Inferior parietal cortex (tissue), 1 donor: Measurements from ENCODE around the gene STIM2.

Experiments
- DNase-seq: peaks from one replicate; pipeline ENCODE4 v3.0.0-alpha.2; 2016; ENCODE audit errors: extremely low spot score

STIM2 gene

GRCh38 chr4:26900765-26901164 lies 40.1 kb downstream of the STIM2 start:
- DNase-seq, result no peak

DNA sequence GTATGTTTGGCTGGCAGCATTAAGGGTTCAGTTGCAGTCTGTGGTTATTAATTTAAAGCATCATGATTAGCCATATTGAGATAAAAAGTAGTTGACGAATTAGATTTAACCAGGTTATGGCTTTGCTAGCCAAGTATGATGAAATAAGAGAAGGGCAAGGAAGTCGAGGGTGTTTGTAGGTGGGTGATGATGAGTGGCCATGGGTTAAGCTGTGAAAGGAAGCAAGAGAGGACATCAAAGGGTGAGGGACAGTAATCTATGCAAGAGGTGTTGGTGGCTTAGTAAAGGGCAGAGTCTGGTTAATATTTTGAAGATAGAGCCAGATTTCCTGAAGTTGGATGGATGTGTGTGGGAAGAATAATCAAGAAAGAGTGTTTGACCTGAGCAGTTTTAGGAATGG lies 44.5 kb downstream of the STIM2 start:
- no peak for DNase-seq

GRCh38 chr4:26907731-26908599 lies 47.3 kb downstream of the STIM2 start:
- no peak for DNase-seq

DNA sequence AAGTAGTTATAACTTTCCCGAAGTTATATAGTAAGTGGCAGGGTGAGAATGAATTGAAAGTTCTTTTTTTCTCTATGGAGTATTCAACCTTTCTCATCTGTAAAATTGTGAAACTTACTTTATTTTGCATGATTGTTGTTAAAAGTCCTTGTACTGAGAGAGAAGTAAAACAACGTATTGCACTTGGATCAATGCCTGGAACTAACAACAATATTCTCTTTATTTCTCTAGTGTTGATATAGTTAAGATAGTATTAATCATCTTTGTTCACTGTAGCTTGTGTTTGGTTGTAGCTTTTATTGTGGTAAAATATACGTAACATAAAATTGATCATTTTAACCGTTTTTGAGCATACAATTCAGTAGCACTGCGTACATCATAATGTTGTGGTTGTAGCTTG lies 48.7 kb downstream of the STIM2 start:
- DNase-seq, result no peak

DNA sequence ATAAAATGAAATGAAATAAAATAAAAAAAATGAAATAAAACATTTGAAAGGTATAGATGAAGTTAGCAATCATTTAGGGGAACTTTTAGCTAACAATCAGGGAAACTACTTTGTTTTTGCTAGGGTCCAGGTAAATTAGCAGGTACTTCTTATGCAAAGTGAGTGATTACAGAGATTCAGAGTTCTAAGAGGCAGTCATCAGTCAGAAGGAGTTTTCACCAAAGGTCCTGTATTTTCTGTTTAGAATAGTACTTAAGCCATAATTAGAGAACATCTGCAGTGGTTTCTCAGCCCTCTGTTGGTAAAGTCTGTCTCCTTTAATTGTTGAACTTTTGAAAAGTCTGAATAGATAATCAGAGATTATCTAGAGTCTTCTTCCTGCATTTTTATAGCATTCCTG lies 50.6 kb downstream of the STIM2 start:
- DNase-seq, result no peak

- DNase-seq, result no peak
Measured at GRCh38 chr4:26912069-26912468, 51.4 kb downstream of the STIM2 start.

DNA sequence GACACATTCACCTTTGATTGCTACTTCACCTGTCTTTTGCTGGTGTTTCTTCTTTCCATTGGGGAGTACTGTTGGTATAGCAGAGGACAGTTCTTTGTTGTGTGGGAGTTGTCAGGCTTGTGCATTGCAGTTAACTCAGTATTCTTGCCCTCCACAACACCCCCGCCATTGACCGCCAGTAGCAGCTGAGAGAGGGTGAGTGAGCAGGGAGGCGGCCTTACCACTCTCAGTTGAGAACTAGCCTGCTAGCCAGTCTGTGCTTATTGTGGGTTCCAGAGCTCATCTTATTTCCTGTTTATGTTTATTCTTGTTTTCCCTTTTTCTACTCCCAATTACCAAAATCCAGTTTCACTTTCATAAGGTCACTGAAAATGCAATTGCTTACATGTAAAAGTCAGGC lies 52.2 kb downstream of the STIM2 start:
- DNase-seq, result no peak

- DNase-seq, result no peak
Measured at GRCh38 chr4:26916195-26916594, 55.6 kb downstream of the STIM2 start.

- no peak for DNase-seq
Measured at GRCh38 chr4:26930964-26931363, 70.3 kb downstream of the STIM2 start.

- DNase-seq, result no peak
Measured at GRCh38 chr4:26931451-26931850, 70.8 kb downstream of the STIM2 start.

DNA sequence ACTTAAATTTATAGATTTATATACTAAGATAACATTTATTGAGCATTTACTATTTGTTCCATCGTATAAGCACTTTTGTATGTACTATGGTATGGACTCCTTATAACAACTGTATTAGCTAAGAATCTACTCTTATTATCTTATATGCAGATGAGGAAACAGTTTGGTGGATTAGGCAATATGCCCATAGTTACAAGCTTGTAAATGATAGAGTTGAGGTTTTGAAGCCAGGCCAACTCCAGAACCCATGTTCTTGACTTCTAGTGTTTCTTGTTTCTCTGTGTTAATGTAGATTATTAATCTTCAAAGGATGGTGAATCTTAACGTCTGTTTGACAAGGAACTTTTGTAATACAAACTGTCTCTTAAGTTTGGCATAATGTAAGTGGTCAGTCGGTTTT lies 71.3 kb downstream of the STIM2 start:
- no peak for DNase-seq

GRCh38 chr4:26935397-26935796 lies 74.8 kb downstream of the STIM2 start:
- no peak for DNase-seq

DNA sequence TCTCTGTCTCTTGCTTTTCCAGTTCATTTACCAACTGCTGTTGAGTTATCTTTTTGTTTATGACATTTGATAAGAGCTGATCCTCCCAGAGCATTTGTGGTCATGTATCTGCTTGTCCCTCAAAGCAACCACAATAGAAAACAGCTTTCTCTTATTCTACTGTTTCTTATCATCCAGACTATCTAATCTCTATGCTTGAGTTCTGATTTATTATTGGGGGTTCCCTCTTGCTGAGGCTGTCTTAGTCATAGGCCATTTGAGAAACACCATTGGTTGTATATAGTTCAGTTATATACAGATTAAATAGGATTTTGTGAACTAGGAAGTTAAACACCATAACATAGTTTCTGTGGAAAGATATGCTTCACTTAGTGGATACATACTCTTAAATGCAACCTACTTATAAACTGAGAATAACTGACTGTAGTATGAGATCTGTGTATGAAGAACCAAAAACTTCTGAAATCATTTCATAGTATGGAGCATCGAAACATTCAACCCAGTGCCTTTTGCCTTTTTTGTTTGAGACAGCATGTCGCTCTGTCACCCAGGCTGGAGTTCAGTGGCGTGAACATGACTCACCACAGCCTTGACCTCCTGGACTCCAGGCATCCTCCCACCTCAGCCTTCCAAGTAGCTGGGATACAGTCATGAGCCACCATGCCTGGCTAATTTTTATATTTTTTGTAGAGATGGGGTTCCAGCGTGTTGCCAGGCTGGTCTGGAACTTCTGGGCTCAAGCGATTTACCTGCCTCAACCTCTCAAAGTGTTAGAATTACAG lies 75.8 kb downstream of the STIM2 start:
- no peak for DNase-seq

DNA sequence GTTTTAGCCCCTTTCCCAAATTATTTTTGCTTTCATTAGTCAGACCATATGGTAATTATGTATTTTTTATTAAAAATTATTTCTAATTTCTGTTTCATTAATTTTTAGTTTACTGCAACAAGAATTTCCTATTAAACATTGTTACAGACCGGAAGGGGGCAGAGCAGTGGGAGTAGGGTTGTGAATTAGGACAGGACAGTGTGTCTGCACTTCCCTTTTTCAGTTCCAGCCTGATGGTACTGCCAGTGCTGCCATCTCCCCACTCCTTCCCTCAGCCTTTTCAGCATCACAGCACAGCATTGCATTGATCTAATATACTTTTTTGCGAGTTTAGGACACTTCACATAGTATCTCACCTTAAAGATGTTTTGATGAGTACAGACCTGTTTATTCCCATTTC lies 76.5 kb downstream of the STIM2 start:
- DNase-seq, result no peak

DNA sequence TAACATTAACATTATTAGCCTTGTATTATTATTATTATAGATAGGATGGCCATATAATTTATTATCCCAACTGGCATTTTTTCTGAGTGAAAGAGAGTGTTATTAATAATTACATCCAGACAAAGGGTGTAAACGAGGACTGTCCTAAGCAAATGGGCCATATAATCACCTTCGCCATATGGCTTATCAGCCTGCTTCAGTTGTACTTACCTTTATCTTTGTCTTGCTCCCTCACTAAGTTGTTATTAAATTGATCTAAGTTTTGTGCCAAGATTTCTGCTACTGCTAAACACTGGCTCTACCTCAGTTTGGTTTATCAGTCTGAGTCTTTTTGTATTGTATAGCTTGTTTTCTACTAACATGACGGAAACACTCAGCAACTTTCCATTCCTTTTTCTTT lies 76.9 kb downstream of the STIM2 start:
- DNase-seq, result no peak

- DNase-seq, result no peak
Measured at GRCh38 chr4:26938516-26938915, 77.9 kb downstream of the STIM2 start.

GRCh38 chr4:26941951-26942350 lies 81.3 kb downstream of the STIM2 start:
- DNase-seq, result no peak

- no peak for DNase-seq
Measured at GRCh38 chr4:26942871-26943270, 82.2 kb downstream of the STIM2 start.

DNA sequence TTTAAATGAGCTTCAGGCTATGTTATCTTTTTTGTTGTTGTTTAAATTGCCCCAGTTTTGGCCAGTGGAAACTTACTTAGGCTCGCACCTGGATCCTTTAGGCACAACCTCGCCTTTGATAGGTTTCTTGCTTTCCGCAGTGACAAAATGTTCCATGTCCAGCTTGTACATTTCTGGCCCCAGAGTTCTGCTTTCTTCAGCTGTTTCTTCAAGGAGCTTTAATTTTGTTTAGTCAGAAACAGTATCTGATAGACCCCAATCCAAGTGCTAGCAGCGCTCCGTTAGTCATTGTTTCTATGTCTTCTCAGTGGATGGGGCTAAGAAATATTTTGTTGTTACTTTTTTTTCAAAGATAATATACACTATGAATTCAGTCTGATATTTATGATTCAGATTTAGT lies 82.8 kb downstream of the STIM2 start:
- no peak for DNase-seq

DNA sequence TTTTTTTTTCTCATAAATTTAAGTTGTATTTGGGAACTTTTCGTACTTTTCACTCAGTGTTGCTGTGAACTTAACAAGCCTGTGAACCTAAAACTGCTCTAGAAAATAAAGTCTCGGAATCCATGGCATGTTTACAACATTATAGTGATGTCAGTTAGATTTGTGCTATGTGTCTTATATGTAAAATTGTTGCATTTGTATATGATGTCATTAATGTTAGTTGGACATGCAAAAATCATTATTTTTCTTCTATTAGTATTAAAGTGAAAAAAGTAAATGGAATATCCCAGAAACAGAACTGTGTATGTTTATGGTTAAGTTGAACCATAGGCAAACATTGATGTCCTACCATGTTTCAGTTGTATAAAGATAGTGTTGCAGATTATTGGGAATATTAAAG lies 85.2 kb downstream of the STIM2 start:
- DNase-seq, result no peak

DNA sequence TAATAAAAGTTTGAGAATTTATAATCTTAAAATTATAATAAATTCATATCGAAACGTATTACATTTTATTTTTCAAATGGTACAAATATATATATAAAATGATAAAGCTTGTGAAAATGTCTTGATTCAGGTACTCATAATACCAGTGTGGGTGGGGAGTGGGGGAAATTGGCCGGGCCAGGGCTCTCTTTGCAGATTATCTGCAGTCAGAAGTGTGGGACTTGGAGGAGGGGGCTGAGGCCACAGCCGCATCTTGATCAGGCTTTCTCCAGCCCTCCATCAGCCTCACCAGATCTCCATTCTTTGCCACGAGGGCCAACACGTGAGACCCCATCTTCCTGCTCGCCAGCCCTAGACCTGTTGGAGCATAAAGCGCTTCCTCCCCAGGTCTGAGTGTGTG lies 86.7 kb downstream of the STIM2 start:
- no peak for DNase-seq

GRCh38 chr4:26950446-26950845 lies 89.8 kb downstream of the STIM2 start:
- DNase-seq, result no peak

DNA sequence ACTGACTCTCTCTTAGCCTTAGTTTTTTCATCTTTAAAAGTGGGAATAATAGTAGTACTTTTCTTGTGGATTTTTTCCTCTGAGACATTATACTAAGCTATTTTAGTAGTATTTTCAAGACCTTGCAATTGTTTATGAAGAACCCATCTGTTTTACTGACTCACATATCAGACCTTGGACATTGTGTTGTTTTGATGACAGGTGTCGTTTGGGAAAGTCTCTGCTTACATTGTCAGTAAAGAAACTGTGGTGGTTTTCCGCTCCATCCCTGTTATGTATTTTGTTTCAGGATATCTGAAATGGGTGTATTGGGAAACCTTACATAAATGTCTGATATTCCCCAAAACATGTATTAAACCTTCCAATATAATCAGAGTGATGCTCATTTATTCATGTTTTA lies 92.2 kb downstream of the STIM2 start:
- DNase-seq, result no peak
